Activated CD8-positive, alpha-beta memory T cell treated with anti-CD3 and anti-CD28 coated beads, Interleukin-2, amount 10 ng/mL, durations not matched to agents 7 days and 5 days (primary cell): Measurements from ENCODE around the gene PTPRH. TPM values are rescaled to one million over a fixed set of nuclear protein-coding genes. Genes with fewer than 3 reads are reported as not detected.
"Not testable (repeated sequence)": the region's sequence is repeated elsewhere in the genome, so short reads cannot be mapped to it uniquely, and the experiment has no call there.

ENCODE experiments used
- ATAC-seq: fragments of 150-1000 bp; cut with Tn5 transposase; one replicate; pipeline ENCODE4 v1.10.0; 2021; ENCODE audit warnings: moderate library complexity
- CTCF ChIA-PET: fragments of 350-600 bp; sonication (Branson Sonifier 250); formaldehyde crosslinking; loops from one replicate; lab custom pipeline; 2021; ENCODE audit warnings: antibody characterized with exemption; lab: Charles Lee
- DNase-seq: peaks from one replicate; pipeline ENCODE4 v3.0.0-alpha.2; 2020
- H3K27ac Mint-ChIP-seq: one replicate; pipeline ENCODE4 v1.8.0; 2021; ENCODE audit warnings: mild to moderate bottlenecking, mixed read lengths
- H3K27me3 Mint-ChIP-seq: one replicate; pipeline ENCODE4 v1.8.0; 2021; ENCODE audit warnings: mixed read lengths
- H3K36me3 Mint-ChIP-seq: one replicate; pipeline ENCODE4 v1.8.0; 2021; ENCODE audit warnings: mild to moderate bottlenecking, mixed read lengths
- H3K4me1 Mint-ChIP-seq: one replicate; pipeline ENCODE4 v1.8.0; 2021; ENCODE audit warnings: mixed read lengths
- H3K4me3 Mint-ChIP-seq: one replicate; pipeline ENCODE4 v1.8.0; 2021; ENCODE audit warnings: mild to moderate bottlenecking, moderate library complexity, mixed read lengths
- H3K9me3 Mint-ChIP-seq: one replicate; pipeline ENCODE4 v1.8.0; 2022; ENCODE audit warnings: low read depth, mixed read lengths
- total RNA-seq, 2 experiments: library from RNA; stranded (reverse); gene quantifications; one replicate each; pipeline ENCODE4 v1.2.3, GENCODE V29; 2021

Gene PTPRH
- total RNA-seq, 2 experiments from 2014 or later = not detected

- Mint-ChIP-seq H3K27me3 (peaks cover 40% of the 10 kb centered on the region), H3K27ac (no peak overlapping the region), H3K4me1 (peaks cover 5% of the 10 kb centered on the region), H3K9me3 (no peaks in the 10 kb centered on the region), H3K36me3 (no peaks in the 10 kb centered on the region), H3K4me3 (no peak overlapping the region)
- no peak for DNase-seq
- no peak for ATAC-seq
- CTCF ChIA-PET = interaction anchor here (0.6 to 2.9 kb wide), 30 partner anchors 9 to 463 kb away, joined by 3 to 29 read pairs (median 4); partner anchors contain the start of genes EPS8L1, HSPBP1, ISOC2 and RDH13
These were observed 48.3 kb downstream of the PTPRH start for GRCh38 chr19:55160986-55161365.

- Mint-ChIP-seq H3K36me3 (no peaks in the 10 kb centered on the region), H3K27ac (no peak overlapping the region), H3K9me3 (no peaks in the 10 kb centered on the region), H3K4me3 (no peak overlapping the region), H3K4me1 (peaks cover 5% of the 10 kb centered on the region), H3K27me3 (peaks cover 34% of the 10 kb centered on the region)
- ATAC-seq (peak; percentile 96), DNase-seq (peak; percentile 95)
- CTCF ChIA-PET = interaction anchor here (0.6 to 2.9 kb wide), 35 partner anchors 9 to 464 kb away, joined by 3 to 29 read pairs (median 4); partner anchors contain the start of genes EPS8L1, HSPBP1, ISOC2 and PPP1R12C
These were observed 48.9 kb downstream of the PTPRH start for GRCh38 chr19:55160128-55160985.

GRCh38 chr19:55158848-55159749, 50.2 kb downstream of the PTPRH start:
- H3K27ac Mint-ChIP-seq = no peak overlapping the region
- H3K36me3 Mint-ChIP-seq = no peaks in the 10 kb centered on the region

GRCh38 chr19:55158423-55158822, 50.9 kb downstream of the PTPRH start:
- Mint-ChIP-seq H3K4me1 (peaks cover 14% of the 10 kb centered on the region), H3K27ac (no peak overlapping the region), H3K9me3 (peaks cover 2% of the 10 kb centered on the region), H3K4me3 (no peak overlapping the region), H3K27me3 (peaks cover 30% of the 10 kb centered on the region), H3K36me3 (no peaks in the 10 kb centered on the region)
- CTCF ChIA-PET = interaction anchor here (1.0 to 2.7 kb wide), 5 partner anchors 11 to 277 kb away, joined by 3 to 22 read pairs (median 4); partner anchors contain the start of gene TNNT1
- ATAC-seq (no peak), DNase-seq (no peak)

More at GRCh38 chr19:55158848-55159749, 50.2 kb downstream of the PTPRH start:
- Mint-ChIP-seq H3K4me1 (peaks cover 9% of the 10 kb centered on the region), H3K27me3 (peaks cover 30% of the 10 kb centered on the region), H3K9me3 (no peaks in the 10 kb centered on the region), H3K4me3 (no peak overlapping the region)
- no peak for DNase-seq
- CTCF ChIA-PET = interaction anchor here (0.7 to 2.9 kb wide), 16 partner anchors 8 to 349 kb away, joined by 3 to 29 read pairs (median 7); partner anchors contain the start of genes RDH13, SYT5 and TNNT1
- ATAC-seq = no peak

GRCh38 chr19:55157064-55157908, 52.0 kb downstream of the PTPRH start, which contains the start of gene TNNI3:
Gene TNNI3, minus strand, starts transcription at chr19:55157732. Its CDS starts 143 bp downstream, at chr19:55157589.
- no peak for DNase-seq
- Mint-ChIP-seq H3K4me1 (peaks cover 17% of the 10 kb centered on the region), H3K4me3 (no peak within 1 kb of the TSS), H3K27me3 (peaks cover 27% of the 10 kb centered on the region), H3K9me3 (peaks cover 2% of the 10 kb centered on the region), H3K36me3 (no peaks in the 10 kb centered on the region), H3K27ac (no peak within 1 kb of the TSS)
- no peak for ATAC-seq
- CTCF ChIA-PET = interaction anchor here (1.0 to 1.3 kb wide), 2 partner anchors 14 to 69 kb away, joined by 3 to 4 read pairs; no protein-coding TSS in a partner anchor

- DNase-seq = peak; percentile 53
- no peak for ATAC-seq
- peaks cover 3% of the 10 kb centered on the region for H3K36me3 Mint-ChIP-seq
- H3K4me3 Mint-ChIP-seq = no peak overlapping the region
- H3K27me3 Mint-ChIP-seq = peaks cover 25% of the 10 kb centered on the region
- H3K27ac Mint-ChIP-seq = no peak overlapping the region
- CTCF ChIA-PET = no interaction called here
- peaks cover 23% of the 10 kb centered on the region for H3K4me1 Mint-ChIP-seq
- H3K9me3 Mint-ChIP-seq = peaks cover 8% of the 10 kb centered on the region
These were observed 52.9 kb downstream of the PTPRH start for GRCh38 chr19:55156202-55157063.

- DNase-seq, ATAC-seq, CTCF ChIA-PET, H3K36me3 Mint-ChIP-seq, H3K4me3 Mint-ChIP-seq, H3K9me3 Mint-ChIP-seq, H3K27ac Mint-ChIP-seq: not testable (repeated sequence)
- Mint-ChIP-seq H3K4me1 (peaks cover 23% of the 10 kb centered on the region), H3K27me3 (peaks cover 25% of the 10 kb centered on the region)
These were observed 53.5 kb downstream of the PTPRH start for GRCh38 chr19:55155784-55156183.

- H3K4me1 Mint-ChIP-seq = peaks cover 20% of the 10 kb centered on the region
- peaks cover 26% of the 10 kb centered on the region for H3K27me3 Mint-ChIP-seq
- no peak overlapping the region for H3K27ac Mint-ChIP-seq
- peaks cover 3% of the 10 kb centered on the region for H3K36me3 Mint-ChIP-seq
- H3K4me3 Mint-ChIP-seq = no peak overlapping the region
- peaks cover 8% of the 10 kb centered on the region for H3K9me3 Mint-ChIP-seq
- no peak for DNase-seq
- no peak for ATAC-seq
- CTCF ChIA-PET = interaction anchor here (1.3 kb wide), 1 partner anchor 8 kb away, joined by 4 read pairs; no protein-coding TSS in a partner anchor
These were observed 55.5 kb downstream of the PTPRH start for GRCh38 chr19:55153652-55154264.

- Mint-ChIP-seq H3K4me1 (peaks cover 20% of the 10 kb centered on the region), H3K4me3 (no peak overlapping the region), H3K27me3 (peaks cover 28% of the 10 kb centered on the region), H3K27ac (peak overlapping the region; percentile 78), H3K36me3 (peaks cover 3% of the 10 kb centered on the region), H3K9me3 (peaks cover 8% of the 10 kb centered on the region)
- CTCF ChIA-PET = interaction anchor here (1.1 to 3.2 kb wide), 3 partner anchors 9 to 62 kb away, joined by 3 to 11 read pairs (median 6); no protein-coding TSS in a partner anchor
- ATAC-seq (no peak), DNase-seq (no peak)
These were observed 57.3 kb downstream of the PTPRH start for GRCh38 chr19:55152017-55152416.

GRCh38 chr19:55149078-55150003, 60.0 kb downstream of the PTPRH start, which contains the start of gene TNNT1:
Gene TNNT1, minus strand, starts transcription at chr19:55149206. Its CDS starts 2,049 bp downstream, at chr19:55147157.
- ATAC-seq (no peak), DNase-seq (no peak)
- H3K4me3 Mint-ChIP-seq = no peak within 1 kb of the TSS
- peaks cover 3% of the 10 kb centered on the region for H3K36me3 Mint-ChIP-seq
- peaks cover 37% of the 10 kb centered on the region for H3K27me3 Mint-ChIP-seq
- H3K27ac Mint-ChIP-seq = no peak within 1 kb of the TSS
- peaks cover 18% of the 10 kb centered on the region for H3K4me1 Mint-ChIP-seq
- CTCF ChIA-PET = interaction anchor here (4.6 kb wide), 1 partner anchor 10 kb away, joined by 22 read pairs; no protein-coding TSS in a partner anchor
- H3K9me3 Mint-ChIP-seq = peaks cover 8% of the 10 kb centered on the region
